Activated T-helper 2 cell treated with anti-CD3 and anti-CD28 coated beads, Interferon-gamma antibody, Interleukin-2, Interleukin-4, amounts not matched to agents 10 μg/mL and 5 μg/mL and 100 μg/mL, durations not matched to agents 14 hours and 24 hours and 36 hours (primary cell): ENCODE results near the gene SORD. TPM values are rescaled to one million over a fixed set of nuclear protein-coding genes. Genes with fewer than 3 reads are reported as not detected.
"Not testable (repeated sequence)": the region's sequence is repeated elsewhere in the genome, so short reads cannot be mapped to it uniquely, and the experiment has no call there.

Source experiments
- DNase-seq: peaks from one replicate; pipeline ENCODE4 v3.0.0; 2021; ENCODE audit warnings: low spot score
- H3K27ac Mint-ChIP-seq: one replicate; pipeline ENCODE4 v1.8.0; 2021; ENCODE audit warnings: mixed read lengths
- H3K27me3 Mint-ChIP-seq: one replicate; pipeline ENCODE4 v1.8.0; 2021; ENCODE audit warnings: low read depth, mixed read lengths
- H3K36me3 Mint-ChIP-seq: one replicate; pipeline ENCODE4 v1.8.0; 2021; ENCODE audit warnings: low read depth, mixed read lengths
- H3K4me1 Mint-ChIP-seq: one replicate; pipeline ENCODE4 v1.8.0; 2021; ENCODE audit warnings: low read depth, mixed read lengths
- H3K4me3 Mint-ChIP-seq: one replicate; pipeline ENCODE4 v1.8.0; 2021; ENCODE audit warnings: low read depth, mild to moderate bottlenecking, moderate library complexity, mixed read lengths
- H3K9me3 Mint-ChIP-seq: one replicate; pipeline ENCODE4 v1.8.0; 2021; ENCODE audit warnings: mixed read lengths
- intact Hi-C: fragments of 100-400 bp; cut with micrococcal nuclease; formaldehyde crosslinking; loops from one replicate; pipeline ENCODE4 v1.15.1; 2023
- total RNA-seq: library from RNA; stranded (reverse); gene quantifications from 2 replicates; pipeline ENCODE4 v1.2.3, GENCODE V29; 2022

SORD gene
- 22.8 and 24.9 TPM in 2 replicates for total RNA-seq

- H3K36me3 Mint-ChIP-seq: peaks cover 3% of the 10 kb centered on the region
- peak within 1 kb of the TSS; percentile 81 for H3K4me3 Mint-ChIP-seq
- H3K4me1 Mint-ChIP-seq: peaks cover 17% of the 10 kb centered on the region
- intact Hi-C loops: no loop called here
- DNase-seq: peak; percentile 85
- H3K9me3 Mint-ChIP-seq: no peaks in the 10 kb centered on the region
- H3K27ac Mint-ChIP-seq: peak within 1 kb of the TSS; percentile 33
- peaks cover 18% of the 10 kb centered on the region for H3K27me3 Mint-ChIP-seq
Measured at GRCh38 chr15:45022871-45023658, at the start of gene SORD. TSS of gene SORD (plus strand) at chr15:45023195. CDS start at chr15:45023284, 89 bp downstream.

GRCh38 chr15:44976183-44976582 is 46.8 kb upstream of the SORD start:
- H3K4me3 Mint-ChIP-seq, H3K27ac Mint-ChIP-seq: not testable (repeated sequence)

GRCh38 chr15:44977781-44978180 is 45.2 kb upstream of the SORD start:
- not testable (repeated sequence) for DNase-seq, H3K4me3 Mint-ChIP-seq, H3K9me3 Mint-ChIP-seq, H3K4me1 Mint-ChIP-seq, H3K36me3 Mint-ChIP-seq, H3K27ac Mint-ChIP-seq
- H3K27me3 Mint-ChIP-seq: peaks cover 14% of the 10 kb centered on the region
- intact Hi-C loops: loop anchor here (10.0 kb wide), 1 partner anchor 57 kb away; no protein-coding TSS in a partner anchor

More at GRCh38 chr15:44976183-44976582, 46.8 kb upstream of the SORD start:
- DNase-seq, H3K4me1 Mint-ChIP-seq, H3K36me3 Mint-ChIP-seq, H3K9me3 Mint-ChIP-seq: not testable (repeated sequence)
- intact Hi-C loops: loop anchor here (10.0 kb wide), 1 partner anchor 59 kb away; no protein-coding TSS in a partner anchor
- H3K27me3 Mint-ChIP-seq: peaks cover 14% of the 10 kb centered on the region

- not testable (repeated sequence) for DNase-seq, H3K4me1 Mint-ChIP-seq, H3K27ac Mint-ChIP-seq, H3K4me3 Mint-ChIP-seq, H3K36me3 Mint-ChIP-seq, H3K9me3 Mint-ChIP-seq
- H3K27me3 Mint-ChIP-seq: peaks cover 12% of the 10 kb centered on the region
- intact Hi-C loops: loop anchor here (10.0 kb wide), 1 partner anchor 55 kb away; no protein-coding TSS in a partner anchor
Measured at GRCh38 chr15:44979617-44980339, 43.2 kb upstream of the SORD start.

DNA sequence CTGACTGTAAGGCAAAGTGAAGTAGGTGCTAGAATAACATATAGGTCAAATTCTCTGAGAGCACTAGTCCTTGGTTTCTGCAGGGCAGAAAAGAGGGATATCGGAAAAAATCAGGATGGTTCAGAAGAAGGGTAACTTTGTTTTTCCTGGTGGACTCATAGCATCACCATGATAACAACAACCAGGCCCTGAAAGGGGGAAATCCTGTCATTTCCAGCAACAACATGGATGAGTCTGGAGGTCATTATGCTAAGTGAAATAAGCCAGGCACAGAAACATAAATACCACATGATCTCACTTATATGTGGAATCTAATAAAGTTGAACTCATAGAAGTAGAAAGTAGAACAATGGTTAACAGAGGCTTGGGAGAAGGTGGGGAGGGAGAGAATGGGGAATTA is 38.9 kb upstream of the SORD start:
- H3K4me3 Mint-ChIP-seq, intact Hi-C loops, H3K27ac Mint-ChIP-seq, H3K36me3 Mint-ChIP-seq, H3K27me3 Mint-ChIP-seq, DNase-seq, H3K9me3 Mint-ChIP-seq: not testable (repeated sequence)
- peaks cover 13% of the 10 kb centered on the region for H3K4me1 Mint-ChIP-seq

DNA sequence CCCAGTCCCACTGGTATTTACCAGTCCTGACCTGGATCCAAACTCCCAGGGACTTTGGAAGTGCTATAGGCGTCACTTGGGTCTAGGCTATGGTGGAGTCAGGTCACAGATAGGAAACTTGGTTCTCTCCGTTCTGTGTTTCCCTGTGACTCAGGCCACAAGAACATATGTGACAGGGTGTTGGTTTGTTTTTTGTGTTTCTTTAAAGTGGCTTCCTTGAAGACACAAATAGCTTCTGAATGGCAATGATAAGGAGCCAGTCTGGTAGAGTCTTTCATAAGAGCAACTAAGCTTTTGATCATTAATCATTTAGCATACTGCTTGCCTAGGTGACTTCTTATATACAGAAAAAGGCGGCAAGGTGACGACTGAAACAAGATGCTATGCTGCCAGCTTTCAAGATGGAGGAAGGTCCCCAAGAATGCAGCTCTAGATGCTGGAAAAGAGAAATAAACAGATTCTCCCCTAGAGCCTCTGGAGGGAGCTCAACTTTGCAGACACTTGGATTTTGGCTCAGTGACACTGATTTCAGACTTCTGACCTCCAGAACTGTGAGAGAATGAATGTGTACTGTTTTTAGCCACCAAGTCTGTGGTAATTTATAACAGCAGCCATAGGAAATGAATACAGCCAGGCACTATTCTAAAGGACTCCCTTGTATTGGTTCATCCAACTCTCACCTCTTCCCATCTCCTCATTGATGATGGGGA is 36.5 kb upstream of the SORD start:
- H3K4me3 Mint-ChIP-seq, H3K36me3 Mint-ChIP-seq, DNase-seq, H3K27me3 Mint-ChIP-seq, intact Hi-C loops, H3K4me1 Mint-ChIP-seq, H3K9me3 Mint-ChIP-seq, H3K27ac Mint-ChIP-seq: not testable (repeated sequence)

DNA sequence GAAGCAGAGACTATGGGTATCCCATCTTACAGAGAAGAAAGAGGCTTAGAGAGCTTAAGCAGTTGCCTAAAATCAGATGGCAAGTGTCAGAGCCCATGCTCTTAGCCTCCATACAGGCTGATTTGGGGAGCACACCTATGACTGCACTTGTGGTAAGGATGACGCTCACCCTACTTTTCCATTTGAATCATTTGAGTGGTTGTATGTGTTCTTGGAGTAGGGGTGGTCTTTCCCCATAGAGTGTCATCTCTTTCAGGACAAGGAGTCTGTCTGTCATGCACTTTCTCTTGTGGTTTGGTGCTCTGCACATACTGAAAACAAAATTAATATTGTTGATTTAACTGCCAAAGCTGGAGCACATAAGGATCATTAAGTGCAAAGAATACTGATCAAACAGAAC is 35.3 kb upstream of the SORD start:
- H3K4me3 Mint-ChIP-seq, H3K36me3 Mint-ChIP-seq, intact Hi-C loops, H3K27ac Mint-ChIP-seq, H3K9me3 Mint-ChIP-seq, DNase-seq, H3K4me1 Mint-ChIP-seq: not testable (repeated sequence)
- H3K27me3 Mint-ChIP-seq: peaks cover 12% of the 10 kb centered on the region

DNA sequence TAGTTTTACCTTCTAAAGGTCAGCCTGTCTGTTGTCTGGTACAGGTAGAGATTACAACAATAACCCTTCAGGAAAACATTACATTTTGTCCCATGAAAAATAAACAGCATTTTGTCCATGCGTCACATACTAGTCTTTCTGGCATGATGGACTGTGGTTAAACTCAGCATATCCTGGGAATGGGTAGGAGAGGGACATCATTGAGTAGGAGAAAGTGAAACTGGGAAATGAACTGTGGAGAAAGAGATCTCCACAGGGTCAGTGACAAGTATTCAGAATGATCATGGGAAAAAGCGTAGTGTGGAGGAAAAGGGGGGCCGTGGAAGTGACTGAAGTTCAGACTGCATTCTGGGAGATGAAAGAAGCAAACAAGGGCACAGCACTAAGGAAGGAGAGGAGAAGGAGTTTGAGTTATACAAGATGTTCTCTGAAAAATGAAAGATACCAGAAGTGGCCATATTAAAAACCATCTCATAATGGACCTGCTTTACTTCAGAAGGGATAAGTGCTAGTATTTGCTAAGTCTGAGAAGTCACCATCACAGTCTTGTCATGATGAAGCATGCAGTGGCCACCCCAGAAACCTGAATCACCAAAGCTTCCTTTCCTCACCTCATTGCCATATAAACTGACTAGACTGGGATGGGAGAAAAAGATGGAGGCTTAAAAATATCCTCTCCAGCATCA is 34.7 kb upstream of the SORD start:
- H3K27ac Mint-ChIP-seq, H3K36me3 Mint-ChIP-seq, H3K4me3 Mint-ChIP-seq, H3K4me1 Mint-ChIP-seq, H3K9me3 Mint-ChIP-seq, DNase-seq, intact Hi-C loops: not testable (repeated sequence)
- peaks cover 17% of the 10 kb centered on the region for H3K27me3 Mint-ChIP-seq

DNA sequence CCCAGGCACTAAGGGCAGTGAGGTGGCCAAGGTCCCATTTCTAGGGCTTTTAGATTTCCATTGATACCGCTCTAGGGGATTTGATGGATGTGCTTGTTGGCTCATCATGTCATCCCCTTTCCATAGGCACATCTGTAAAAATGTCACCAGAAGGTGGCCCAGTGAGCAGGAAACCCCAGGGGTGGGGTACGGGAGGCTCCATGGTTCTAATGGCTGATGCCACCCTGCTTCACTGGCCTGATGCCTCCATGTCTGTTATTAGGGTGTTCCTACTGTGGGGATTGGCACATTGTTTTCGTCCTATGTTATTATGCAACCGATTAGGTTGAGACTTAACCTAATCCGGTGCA is 34.1 kb upstream of the SORD start:
- H3K36me3 Mint-ChIP-seq: not testable (repeated sequence)

GRCh38 chr15:44997632-44998031 is 25.4 kb upstream of the SORD start:
- intact Hi-C loops, H3K4me1 Mint-ChIP-seq: not testable (repeated sequence)
- peaks cover 43% of the 10 kb centered on the region for H3K27me3 Mint-ChIP-seq

More for the DNA sequence above, 34.1 kb upstream of the SORD start:
- intact Hi-C loops, H3K27ac Mint-ChIP-seq, H3K9me3 Mint-ChIP-seq, DNase-seq, H3K4me1 Mint-ChIP-seq, H3K4me3 Mint-ChIP-seq: not testable (repeated sequence)
- peaks cover 19% of the 10 kb centered on the region for H3K27me3 Mint-ChIP-seq

DNA sequence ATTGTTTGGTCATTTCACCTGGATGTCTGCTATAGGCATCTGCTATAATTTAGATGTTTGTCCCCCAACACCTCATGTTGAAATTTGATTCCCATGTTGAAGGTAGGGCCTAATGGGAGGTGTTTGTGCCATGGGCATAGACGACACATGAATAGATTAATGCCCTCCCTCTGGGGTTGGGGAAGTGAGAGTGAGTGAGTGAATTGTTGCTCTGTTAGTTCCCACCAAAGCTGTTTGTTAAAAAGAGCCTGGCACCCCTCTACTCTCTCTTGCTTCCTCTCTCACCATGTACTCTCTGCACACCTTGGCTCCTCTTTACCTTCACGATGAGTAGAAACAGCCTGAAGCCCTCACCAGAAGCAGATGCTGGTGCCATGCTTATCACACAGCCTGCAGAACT is 23.9 kb upstream of the SORD start:
- Mint-ChIP-seq H3K27me3 (peaks cover 35% of the 10 kb centered on the region), H3K9me3 (no peaks in the 10 kb centered on the region), H3K36me3 (no peaks in the 10 kb centered on the region), H3K4me1 (no peaks in the 10 kb centered on the region), H3K27ac (no peak overlapping the region), H3K4me3 (no peak overlapping the region)
- no peak for DNase-seq
- intact Hi-C loops: no loop called here

More at GRCh38 chr15:44997632-44998031, 25.4 kb upstream of the SORD start:
- H3K9me3 Mint-ChIP-seq, H3K36me3 Mint-ChIP-seq, H3K27ac Mint-ChIP-seq, DNase-seq, H3K4me3 Mint-ChIP-seq: not testable (repeated sequence)

DNA sequence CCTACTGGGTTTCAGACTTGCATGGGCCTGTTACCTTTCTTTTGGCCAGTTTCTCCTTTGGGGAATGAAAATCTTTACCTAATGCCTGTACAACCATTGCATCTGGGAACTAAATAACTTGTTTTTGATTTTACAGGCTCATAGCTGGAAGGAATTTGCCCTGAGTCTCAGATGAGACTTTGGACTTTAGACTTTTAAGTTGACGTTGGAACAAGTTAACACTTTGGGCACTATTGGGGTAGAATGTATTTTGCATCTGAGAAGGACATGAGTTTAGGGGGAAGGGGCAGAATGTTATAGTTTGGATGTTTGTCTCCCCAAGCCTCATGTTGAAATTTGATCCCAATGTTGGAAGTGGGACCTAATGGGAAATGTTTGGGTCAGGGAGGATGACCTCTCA is 21.8 kb upstream of the SORD start:
- H3K27ac Mint-ChIP-seq, H3K9me3 Mint-ChIP-seq, H3K4me1 Mint-ChIP-seq, H3K36me3 Mint-ChIP-seq, intact Hi-C loops, DNase-seq, H3K4me3 Mint-ChIP-seq: not testable (repeated sequence)
- H3K27me3 Mint-ChIP-seq: peaks cover 22% of the 10 kb centered on the region
